ENCODE data around the gene KIF18A.

KIF18A gene

DNA sequence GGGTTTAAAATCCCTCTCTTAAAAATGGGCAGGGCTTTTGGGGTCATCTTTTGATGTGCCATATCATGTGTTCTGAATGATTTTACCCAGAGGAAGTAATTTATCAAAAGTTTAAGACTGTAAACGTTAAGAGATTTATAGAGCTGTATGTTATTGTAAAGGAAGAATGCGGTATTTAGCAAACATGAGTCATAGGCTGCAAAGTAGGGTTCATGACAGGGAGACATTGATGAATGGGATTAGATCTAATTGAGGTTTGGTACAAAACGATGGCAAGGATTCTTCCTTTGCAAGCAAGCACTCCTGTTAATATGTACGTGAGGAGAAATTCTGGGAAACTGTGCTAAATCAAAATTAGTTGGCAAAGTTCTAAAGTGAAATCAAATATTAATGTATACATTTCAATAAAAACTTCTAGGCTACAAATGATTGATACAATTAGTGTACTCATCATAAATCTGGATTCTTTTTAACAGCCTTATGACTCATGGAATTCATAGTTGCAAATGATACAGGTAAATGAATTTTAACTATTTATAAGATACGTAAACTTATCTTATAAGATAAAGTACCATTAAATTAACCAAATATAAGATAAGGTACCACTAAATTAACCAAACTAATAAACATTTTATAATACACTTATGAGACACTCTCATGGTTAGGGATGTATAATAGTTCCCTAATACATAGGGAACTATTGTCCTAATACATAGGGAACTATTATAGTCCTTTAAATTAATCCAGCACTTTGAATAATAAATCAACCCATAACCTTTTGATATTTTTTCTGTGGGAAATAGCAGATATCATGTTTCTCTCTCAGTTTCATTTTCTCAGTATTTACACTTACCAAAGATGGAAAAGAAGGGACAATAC lies 58.4 kb downstream of the KIF18A start:
- DNase-seq (ENCODE audit: low read depth in 1 of 2, low spot score in 1 of 2) = no peak

DNA sequence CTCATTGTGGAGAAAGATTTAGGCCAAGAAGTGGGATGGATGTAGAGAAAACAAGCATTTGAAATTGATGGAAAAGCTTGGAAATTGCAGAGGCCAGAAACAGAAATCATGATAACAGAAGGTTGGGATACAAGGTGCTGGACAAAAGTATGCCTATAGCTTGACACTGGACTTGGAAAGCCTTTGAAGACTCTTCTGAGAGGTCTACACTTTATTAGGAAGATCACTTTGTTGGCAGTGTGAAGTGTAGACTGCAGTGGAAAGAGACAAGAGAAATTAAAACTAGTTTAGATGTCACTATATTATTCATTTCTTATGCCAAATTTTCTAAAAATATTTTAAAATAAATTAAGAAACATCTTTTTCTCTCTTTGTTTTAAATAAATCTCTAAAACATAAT lies 59.1 kb downstream of the KIF18A start:
- no peak for DNase-seq (ENCODE audit: low read depth in 1 of 2, low spot score in 1 of 2)

DNA sequence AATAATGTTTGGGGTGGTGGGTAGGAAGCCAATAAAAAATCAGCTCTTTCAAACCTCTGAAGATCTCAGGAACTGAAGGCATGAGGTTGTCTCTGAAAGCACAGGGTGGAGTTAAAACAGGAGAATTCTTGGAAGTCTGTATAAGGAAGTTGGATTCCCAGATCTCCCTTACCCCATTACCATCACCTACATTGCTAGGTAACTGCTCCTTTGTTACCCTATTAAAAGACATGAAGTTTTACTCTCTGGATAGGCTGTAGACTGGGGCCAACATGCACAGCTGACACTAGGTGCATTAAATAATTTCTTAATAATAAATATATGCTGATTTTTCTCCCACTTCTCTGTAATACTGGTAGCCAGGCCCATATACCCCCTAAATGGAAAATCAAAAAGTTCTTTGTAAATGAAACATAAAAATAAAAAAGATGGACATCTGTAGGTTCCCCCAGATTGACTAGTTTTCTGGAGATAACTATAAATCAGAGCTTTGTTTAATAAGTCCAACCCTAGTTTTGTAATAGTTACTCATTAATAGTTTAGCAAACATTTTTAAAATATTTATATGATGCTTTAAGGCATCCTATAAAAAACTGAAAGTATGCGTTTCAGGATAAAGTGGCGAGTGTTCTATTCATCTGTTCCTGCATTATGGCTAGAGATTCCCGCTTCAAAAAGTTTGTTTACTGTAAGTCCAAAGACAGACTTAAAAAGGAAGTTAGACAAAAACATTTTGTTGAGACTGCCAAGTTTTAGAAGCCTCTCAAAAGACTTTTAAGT lies 63.8 kb downstream of the KIF18A start:
- no peak for DNase-seq (ENCODE audit: low read depth in 1 of 2, low spot score in 1 of 2)

DNA sequence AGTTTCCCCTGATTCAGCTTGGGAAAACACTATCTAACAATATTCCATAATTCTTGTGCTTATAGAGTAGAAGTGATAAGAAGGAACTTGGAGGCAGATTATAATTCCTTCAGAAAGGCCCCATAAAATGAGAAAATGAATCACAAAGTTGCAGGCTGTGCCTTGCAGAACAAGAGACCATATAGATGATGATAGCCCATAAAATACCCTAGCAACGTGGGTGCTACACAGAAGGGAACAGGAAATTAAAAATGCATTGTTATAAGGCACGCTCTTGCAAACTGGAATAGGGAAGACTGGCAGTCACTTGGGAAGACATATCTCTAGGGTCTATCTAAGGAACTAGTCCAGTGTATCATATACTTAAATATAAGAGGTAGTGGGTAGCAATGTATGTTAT lies 67.6 kb downstream of the KIF18A start:
- no peak for DNase-seq (ENCODE audit: low read depth in 1 of 2, low spot score in 1 of 2)

DNA sequence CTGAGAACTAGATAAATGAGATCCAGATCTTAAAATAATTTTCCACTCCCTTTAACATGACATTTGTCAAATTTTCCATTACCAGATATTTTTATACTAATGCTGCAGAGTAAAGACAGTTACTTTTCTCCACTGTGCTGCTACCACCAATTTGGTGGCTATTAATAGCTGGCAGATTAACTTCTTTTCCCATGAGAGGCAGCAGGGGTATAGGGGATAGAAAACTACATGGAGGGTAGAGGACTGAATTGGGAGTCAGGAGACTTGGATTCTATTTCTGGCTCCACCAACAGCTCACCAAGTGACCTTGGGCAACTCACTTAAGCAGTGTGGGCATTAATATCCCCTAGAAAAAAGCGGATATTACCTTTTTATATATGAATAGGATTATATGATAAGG lies 69.2 kb downstream of the KIF18A start:
- DNase-seq (ENCODE audit: low read depth in 1 of 2, low spot score in 1 of 2) = no peak

DNA sequence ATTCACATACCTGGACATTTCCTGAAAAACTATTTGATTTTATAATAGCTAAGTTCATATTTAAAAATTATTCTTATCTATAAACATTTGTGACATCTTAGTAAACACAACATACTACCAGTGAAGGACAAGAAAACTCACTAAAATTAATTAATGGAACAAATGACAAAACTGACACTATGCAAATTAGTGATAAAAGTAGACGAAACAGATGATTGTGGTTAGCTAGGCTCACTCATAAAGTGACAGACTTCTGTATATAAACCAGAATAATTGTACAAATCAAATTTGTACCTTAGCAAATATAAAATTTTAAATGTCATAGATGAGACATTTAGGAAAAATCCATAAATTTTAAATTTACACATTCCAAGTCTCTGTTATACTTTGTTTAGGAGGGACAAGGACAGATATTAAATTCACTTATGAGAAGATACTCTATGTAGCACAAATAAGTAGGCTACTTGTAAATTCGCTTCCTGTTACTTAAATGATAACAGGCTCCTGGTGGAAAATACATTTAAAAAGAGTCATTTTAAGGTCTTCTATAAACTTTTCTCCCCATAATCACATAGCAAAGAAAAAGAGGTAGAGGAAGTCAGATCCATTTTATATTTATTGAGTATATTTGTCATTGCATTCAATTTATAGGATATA lies 81.2 kb downstream of the KIF18A start:
- no peak for DNase-seq (ENCODE audit: low read depth in 1 of 2, low spot score in 1 of 2)

DNA sequence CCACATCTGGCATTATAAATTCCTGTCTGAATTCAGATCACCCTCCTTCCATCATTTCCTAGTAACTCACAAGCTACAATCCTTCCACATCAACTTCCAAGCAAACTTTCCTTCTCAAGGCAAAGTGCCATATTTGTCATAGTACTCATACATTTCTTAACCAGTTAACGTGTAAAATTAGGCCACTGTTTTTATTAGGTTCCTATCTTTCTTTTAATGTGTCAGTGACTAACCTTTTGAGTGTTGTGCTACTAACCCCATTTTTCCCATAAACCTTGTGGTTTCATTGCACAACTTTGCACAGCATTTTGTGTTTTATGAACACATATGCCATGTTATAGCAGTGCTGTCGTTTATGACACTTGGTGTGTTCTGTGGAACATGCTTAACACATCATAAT lies 90.1 kb downstream of the KIF18A start:
- DNase-seq (ENCODE audit: low read depth in 1 of 2, low spot score in 1 of 2) = no peak

DNA sequence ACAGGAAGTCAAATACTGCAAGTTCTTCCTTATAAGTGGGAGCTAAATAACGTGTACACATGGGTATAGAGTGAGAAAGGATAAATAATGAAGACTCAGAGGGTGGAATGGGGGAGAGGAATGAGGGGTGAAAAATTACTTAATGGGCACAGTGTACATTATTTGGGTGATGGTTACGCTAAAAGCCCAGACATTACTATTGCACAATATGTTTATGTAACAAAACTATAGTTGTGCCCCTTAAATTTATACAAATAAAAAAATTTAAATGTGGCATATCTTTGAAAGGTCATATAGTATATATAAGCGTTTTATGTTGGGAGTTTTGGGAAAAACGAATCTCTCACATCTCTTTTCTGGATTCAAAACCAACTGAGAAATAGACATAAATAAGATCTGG lies 96.1 kb downstream of the KIF18A start:
- DNase-seq (ENCODE audit: low read depth in 1 of 2, low spot score in 1 of 2) = no peak

DNA sequence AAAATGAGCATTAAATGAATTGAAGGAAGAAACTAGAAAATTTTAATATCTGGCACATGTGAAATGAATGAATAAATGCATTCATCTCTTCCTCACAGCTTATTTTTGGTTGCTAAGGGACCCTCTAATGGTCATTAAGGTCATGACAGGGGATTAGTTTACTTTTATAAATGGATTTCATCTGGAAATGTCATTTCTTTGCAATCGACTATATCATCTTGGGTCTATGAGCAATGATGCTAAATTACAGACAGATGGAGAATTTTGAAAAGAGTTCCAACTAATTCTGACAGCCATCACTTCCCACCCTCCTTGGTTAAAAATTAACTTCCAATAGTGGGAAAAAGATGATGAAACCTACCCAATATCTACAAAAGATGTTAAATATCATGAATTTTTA lies 98.0 kb downstream of the KIF18A start:
- DNase-seq (ENCODE audit: low read depth in 1 of 2, low spot score in 1 of 2) = no peak

DNA sequence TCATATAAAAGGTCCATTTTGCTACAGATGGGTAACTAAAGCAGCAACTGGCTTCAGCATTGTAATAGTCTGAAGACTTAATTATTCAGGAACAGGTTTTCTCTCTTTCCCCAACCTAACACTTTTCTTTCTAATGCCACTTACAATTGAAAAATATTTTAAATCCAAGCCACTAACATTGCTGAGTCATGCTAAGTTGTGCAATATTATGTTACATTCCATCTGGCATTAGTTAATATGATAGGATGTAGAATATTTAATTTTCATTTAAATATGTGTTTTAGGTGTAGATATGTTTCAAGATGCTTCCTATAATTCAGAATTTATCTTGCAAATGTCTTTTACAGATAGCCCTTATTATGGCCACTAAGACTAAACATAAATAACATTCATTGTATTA lies 98.6 kb downstream of the KIF18A start:
- DNase-seq (ENCODE audit: low read depth in 1 of 2, low spot score in 1 of 2) = no peak

DNA sequence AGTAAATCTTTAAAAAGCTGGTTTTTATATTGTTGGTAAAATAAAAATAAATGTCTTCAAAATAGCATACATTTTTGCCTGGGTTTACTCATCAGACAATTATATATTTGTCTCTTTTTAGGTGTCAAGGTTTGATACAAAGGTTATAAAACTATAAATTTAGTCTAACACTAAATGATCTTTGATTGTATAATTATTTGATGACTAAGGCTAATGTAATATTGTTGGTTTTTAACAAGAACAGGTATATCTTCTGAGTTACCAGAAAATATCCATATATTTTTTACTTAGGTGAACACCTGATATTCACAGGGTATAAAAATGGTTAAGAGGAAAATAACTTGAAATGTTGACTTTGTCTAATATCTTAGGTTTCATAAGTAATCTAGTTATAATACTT lies 104.3 kb downstream of the KIF18A start:
- no peak for DNase-seq (ENCODE audit: low read depth in 1 of 2, low spot score in 1 of 2)

DNA sequence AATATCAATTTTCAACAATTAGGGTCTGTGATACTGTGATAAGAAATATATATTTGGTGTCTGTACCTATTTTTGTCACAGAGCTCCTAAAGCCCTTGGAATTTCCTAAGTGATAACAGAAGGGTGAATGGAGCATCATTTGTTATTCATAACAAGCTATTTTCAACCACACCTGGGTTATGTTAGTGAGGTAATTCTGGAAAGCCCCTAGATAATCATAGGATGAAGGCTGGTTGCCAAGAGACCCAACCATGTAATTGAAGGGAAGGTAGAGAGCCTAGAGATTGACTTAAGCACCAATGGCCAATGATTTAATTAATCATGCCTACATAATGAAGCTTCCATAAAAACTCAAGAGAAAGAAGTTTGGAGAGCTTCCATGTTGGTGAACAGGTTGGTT lies 109.4 kb downstream of the KIF18A start:
- no peak for DNase-seq (ENCODE audit: low read depth in 1 of 2, low spot score in 1 of 2)

DNA sequence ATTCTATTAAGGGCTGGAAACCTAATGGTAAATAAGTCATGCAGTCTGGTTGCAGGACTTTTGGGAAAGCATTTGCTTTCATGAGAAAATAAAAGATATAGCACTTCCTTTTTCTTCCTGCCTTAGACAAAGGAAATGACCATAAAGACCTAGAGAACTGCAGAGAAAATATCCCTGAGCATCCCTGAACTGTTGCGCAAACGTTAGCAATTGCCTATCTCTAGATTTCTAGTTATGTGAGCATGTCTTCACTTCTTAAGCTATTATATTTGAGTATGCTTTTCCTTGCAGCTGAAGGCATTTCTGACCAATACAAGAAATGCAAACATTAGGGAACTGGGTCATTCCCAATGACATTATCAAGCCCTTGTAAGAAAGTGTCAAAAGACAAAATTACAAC lies 110.6 kb downstream of the KIF18A start:
- no peak for DNase-seq (ENCODE audit: low read depth in 1 of 2, low spot score in 1 of 2)

DNA sequence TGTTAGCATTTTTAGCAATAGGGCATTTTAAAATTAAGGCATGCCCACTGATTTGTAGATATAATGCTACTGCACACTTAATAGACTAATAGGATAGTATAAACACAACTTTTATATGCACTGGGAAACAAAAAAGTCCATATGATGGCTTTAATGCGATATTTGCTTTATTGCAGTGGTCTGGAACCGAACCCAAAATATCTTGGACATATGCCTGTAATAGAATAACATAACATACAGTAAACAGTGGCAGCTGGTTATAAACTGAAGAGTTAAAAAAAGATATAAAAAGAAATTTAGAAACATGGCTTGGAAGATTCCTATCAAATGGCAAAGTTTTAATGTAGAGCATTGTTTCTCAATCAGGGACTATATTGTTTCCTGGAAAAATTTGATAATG lies 111.9 kb downstream of the KIF18A start:
- no peak for DNase-seq (ENCODE audit: low read depth in 1 of 2, low spot score in 1 of 2)

DNA sequence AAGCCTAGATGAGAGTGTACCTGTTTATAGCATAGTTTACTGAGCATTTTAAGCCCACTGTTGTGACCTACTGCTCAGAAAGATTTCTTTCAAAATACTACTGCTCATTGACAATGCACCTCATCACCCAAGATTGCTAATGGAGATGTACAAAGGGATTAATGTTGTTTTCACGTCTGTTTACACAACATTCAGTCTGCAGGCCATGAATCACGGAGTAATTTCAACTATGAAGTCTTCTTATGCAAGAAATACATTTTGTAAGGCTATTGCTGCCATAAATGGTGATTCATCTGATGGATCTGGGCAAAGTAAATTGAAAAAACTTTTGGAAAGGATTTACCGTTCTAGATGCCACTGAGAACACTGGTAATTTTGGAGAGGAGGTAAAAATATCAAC lies 112.9 kb downstream of the KIF18A start:
- DNase-seq (ENCODE audit: low read depth in 1 of 2, low spot score in 1 of 2) = no peak

DNA sequence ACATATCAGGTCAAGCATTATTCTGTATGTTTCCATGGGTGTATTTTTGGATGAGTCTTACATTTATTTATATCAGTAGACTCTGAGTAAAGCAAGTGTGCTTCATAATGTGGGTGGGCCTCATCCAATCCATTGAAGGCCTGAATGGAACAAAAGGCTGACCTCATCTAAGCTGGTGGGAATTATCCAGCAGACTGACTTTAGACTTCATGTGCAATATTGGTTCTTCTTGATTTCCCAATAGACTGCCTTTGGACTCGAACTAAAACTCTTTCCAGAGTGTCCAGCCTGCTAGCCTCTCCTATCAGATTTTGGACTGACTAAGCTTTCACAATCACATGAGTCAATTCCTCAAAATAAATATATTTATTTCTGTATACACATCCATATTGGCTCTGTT lies 116.2 kb downstream of the KIF18A start:
- DNase-seq (ENCODE audit: low read depth in 1 of 2, low spot score in 1 of 2) = no peak

DNA sequence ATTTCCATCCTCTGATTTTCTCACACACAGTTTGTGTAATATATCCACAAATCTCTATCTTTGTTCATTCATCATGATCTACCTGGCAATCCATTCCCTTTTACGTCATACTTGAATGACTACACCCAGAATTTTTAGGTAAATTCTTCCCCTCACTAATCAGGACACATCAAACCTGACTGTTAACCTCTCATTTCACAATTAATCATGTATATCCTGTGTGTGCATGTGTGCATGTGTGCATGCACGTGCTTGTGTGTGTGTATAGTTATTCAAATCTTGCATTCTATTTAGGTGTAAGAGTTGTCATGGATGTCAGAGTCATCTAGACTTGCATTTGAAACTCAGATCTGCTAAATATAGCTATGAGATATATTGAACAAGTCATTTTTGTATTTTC lies 130.4 kb downstream of the KIF18A start:
- no peak for DNase-seq (ENCODE audit: low read depth in 1 of 2, low spot score in 1 of 2)

DNA sequence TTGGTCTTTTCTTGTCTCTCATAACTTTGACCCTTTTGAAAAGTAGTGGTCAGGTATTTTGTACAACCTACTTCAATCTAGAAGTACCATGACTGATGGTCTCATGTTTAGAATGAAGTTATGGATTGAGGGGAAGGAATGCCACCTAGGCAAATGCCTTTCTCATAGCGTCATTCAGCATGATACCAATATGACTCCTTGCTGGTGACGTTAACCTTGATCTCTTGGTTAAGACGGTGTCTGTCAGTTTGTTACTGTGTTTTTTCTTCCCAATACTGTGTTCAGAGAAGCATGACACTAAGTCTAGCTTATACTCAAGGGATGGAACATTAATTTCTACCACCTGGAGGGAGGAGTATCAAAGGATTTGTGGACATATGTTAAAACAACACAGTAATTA lies 130.9 kb downstream of the KIF18A start:
- no peak for DNase-seq (ENCODE audit: low read depth in 1 of 2, low spot score in 1 of 2)

DNA sequence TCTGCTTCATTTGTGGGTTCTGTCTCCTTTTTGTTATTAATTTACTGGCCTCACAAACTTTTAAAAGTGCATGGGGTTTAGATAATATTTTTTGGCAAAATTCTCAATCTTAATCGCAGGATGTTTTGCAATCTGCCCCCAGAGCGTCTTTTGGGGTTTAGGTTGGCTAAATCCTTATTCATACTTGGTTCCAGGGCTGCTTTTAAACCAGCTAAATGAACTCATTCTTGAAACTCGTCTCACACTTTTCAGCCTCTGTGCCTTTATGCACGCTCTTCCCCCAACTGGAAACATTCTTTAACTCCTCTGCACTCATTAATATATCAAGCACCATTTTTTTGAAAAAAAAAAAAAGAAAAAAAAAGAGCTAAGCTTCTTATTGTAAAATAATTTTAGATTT lies 131.7 kb downstream of the KIF18A start:
- no peak for DNase-seq (ENCODE audit: low read depth in 1 of 2, low spot score in 1 of 2)

DNA sequence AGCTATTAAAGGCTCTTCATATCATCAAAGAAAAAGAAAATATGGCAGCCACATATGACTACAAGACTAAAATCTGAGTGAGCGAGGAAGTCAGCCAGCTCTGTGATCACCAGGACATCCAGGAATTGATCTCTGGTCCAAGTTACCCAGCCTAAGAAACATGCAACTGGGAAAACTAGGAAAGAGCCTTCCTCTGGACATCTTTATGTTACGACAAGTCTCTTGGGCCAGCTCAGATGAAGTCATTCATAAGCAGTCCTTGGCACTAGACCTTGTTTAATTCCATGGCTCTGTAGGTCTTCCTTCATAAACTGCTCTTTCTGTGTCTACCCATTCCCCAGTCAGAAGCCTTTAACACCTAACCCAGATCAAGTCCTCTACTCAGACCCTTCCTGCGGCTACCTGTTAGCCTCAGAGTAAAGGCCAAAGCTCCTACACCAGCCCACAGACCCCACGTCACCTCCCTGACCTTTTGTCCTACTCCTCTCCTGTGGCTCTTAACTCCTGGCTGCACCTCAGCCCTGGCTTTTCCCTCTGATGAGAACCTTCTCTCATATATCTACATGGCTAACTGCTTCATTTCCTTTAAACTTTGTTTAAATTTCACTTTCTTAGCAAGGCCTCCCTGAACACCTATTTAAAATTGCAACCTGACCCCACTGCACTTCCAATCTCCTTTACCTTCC lies 134.0 kb downstream of the KIF18A start:
- DNase-seq (ENCODE audit: low read depth in 1 of 2, low spot score in 1 of 2) = no peak

DNA sequence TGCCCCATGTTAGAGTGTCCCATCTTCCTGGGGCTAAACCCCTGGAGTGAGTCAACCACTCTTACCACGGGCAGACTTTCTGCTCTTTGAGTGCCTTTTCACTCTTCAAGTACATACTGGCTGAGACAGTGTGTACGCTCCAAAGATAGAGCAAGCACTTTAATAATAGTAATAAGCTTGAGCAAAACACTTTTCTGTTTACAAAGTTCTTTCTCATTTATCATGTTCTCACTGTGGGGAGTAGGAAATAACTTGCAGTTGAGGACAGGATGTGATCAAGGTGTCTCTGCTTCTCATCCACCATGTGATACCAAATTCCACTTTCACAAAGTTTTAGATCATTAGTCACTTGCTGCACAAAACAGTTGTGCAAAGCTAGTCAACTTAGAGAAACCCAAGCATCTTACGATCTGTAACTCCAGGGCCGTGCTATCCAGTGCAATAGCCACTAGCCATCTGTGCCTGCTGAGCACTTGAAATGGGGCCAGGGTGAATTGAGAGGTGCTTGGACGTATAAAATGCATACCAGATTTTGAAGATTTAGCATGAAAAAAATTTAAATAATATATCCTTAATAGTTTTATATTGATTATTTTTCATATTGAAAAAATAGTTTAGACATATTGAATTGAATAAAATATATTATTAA lies 135.3 kb downstream of the KIF18A start:
- no peak for DNase-seq (ENCODE audit: low read depth in 1 of 2, low spot score in 1 of 2)

Measured in stimulated activated CD4-positive, alpha-beta T cell treated with anti-CD3 and anti-CD28 coated beads, Interleukin-15, amount 100 ng/mL, for 1 hour (primary cell).